Stimulated activated CD8-positive, alpha-beta memory T cell treated with anti-CD3 and anti-CD28 coated beads, Interleukin-7, amount 100 ng/mL, for 1 hour (primary cell): ENCODE data around the gene ADAMTSL3.

Experiments
- DNase-seq, 2 donors: peaks; one replicate each; pipeline ENCODE4 v3.0.0-alpha.2; 2020; ENCODE audit warnings: low read depth in 2 of 2

Gene ADAMTSL3

GRCh38 chr15:83886321-83886720 is 232.4 kb downstream of the ADAMTSL3 start:
- DNase-seq: no peak

GRCh38 chr15:83887404-83887803 is 233.5 kb downstream of the ADAMTSL3 start:
- no peak for DNase-seq

DNA sequence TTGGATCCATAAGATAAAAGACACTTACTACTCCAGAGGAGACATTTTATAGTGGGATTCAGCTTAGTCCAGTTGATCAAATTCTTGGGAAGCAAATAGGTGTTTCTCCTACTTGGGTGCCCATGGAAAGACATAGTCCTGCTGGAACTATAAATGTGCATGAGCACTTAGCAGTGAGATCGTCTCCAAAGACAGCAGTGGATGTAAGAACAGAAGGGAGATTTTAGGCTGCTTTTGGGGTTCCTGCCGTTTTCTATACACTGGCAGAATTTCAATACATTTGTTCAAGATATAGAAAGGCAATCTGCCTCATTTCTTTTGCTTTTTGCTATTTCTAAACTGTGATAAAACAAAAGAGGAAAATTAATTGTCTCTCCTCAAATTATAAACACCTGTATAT is 234.0 kb downstream of the ADAMTSL3 start:
- DNase-seq: no peak

DNA sequence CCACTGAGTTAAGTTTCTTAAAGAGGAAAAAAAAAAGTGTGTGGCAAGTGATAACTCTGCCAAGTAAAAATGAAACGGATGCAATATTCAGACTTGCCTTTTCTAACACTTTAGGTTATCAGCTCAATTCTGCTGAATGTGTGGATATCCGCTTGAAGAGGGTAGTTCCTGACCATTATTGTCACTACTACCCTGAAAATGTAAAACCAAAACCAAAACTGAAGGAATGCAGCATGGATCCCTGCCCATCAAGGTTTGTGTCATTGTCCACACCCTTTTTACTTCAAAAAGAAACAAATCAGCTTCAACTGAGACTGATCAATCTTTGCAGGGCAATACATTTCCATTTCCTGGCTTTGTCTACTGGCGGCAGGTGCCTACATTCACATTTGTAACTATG is 236.1 kb downstream of the ADAMTSL3 start:
- DNase-seq: no peak

DNA sequence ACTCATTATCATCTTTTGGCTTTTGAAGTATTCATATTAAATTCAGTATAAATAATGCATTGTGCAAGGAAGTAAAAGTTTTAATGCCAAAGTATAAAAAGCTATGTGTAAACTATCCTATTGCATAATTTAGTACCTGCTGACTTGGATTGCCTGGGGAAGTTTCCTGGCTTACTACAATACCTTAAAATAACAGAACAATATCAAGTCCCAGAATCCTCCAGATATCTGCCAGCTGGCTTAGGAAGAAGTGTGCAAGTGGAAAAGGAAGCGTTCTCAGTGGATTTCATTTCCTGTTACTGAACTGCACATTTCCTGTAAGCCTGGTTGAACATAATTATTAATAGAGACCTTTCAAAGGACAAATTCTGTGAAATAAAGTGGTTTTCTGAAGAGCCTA is 236.7 kb downstream of the ADAMTSL3 start:
- no peak for DNase-seq

DNA sequence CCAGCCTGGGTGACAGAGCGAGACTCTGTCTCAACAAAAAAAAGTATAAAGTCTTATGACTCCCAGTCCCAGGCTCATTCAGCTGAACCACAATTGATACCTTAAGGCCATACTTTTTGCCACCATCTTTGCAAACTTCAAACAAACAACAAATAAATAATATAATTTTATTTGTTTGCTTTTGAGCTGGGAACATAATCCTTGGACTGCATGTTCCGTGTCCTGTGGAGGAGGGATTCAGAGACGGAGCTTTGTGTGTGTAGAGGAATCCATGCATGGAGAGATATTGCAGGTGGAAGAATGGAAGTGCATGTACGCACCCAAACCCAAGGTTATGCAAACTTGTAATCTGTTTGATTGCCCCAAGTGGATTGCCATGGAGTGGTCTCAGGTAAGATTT is 238.6 kb downstream of the ADAMTSL3 start:
- DNase-seq: no peak

DNA sequence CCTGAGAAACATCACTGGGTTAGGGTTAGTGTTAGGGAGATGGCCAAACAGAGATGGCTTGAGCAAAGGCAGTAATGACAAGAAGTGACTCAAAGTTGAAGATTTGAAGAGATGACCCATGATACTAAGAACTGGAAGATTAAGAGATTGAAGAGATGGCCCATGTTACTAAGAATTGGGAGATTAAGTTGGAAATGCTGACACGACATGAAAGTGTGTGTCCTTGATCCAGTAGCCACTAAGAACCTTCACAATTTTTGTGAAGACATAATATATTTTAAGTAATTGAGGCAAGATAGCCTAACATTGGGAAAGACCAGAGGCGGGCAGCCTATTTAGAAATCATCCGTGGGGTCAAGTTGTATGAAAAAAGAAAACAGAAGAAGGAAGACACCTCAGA is 239.4 kb downstream of the ADAMTSL3 start:
- DNase-seq: no peak

GRCh38 chr15:83897037-83897436 is 243.1 kb downstream of the ADAMTSL3 start:
- no peak for DNase-seq

DNA sequence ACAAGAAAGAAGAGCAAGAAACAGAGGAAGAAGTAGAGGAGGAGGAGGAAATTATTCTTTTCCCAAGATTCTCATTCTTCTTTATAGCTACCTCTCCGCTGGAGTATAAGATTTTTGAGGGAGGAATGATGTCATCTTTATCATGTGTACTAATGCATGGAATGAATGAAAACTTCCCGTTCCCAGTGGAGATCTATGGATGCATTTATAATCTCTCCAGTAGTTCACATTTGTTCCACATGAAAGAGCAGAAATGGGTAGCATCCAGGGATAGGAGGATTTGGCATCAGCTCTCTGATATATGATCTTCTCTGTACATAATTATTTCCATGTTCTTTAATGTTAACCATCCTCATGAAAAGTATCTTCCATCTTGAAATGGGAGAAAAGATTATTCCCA is 244.4 kb downstream of the ADAMTSL3 start:
- no peak for DNase-seq

- DNase-seq: no peak
Measured at GRCh38 chr15:83899670-83900069, 245.7 kb downstream of the ADAMTSL3 start.

DNA sequence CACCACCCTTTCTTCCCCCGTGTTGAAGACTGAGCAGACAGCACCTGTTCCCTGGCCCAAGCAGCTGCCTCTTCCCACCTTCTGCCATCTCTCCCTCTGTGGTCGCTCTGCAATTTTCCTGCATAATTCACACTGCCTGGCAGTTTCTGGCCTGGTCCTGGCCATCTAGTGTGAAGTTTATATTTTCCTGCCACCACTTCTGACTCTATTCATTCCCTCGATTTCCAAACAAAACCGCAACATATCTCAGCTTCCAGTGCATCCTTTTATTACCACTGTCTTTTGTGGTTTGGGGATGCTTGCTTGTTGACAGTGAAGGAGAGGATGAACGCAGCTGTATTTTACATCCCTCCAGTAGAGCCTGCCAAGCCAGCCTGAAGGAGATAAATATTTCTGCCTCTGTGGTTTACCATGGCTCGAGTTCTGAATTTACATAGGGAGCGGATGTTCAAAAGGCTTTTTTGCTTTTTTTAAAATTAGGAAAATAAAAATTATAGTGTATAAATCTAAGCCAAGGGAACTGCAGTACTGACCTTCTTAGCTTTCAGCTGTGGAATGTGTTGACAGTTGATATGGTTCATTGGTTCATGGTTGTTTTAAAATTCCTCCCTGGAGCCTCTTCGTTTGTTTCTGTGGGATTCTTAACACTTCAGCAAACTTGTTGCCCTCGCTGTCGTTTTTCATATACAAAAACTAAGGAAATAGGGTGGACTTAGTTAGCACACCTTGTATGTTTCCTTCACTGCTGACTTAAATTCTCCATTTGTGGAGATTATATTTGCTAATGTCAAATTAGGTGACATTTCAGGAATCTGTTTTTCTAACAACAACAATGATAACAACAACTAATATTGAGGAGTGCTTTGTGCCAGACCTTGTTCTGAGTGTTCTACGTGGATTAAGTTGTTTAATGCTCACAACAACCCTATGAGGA is 250.5 kb downstream of the ADAMTSL3 start:
- no peak for DNase-seq

DNA sequence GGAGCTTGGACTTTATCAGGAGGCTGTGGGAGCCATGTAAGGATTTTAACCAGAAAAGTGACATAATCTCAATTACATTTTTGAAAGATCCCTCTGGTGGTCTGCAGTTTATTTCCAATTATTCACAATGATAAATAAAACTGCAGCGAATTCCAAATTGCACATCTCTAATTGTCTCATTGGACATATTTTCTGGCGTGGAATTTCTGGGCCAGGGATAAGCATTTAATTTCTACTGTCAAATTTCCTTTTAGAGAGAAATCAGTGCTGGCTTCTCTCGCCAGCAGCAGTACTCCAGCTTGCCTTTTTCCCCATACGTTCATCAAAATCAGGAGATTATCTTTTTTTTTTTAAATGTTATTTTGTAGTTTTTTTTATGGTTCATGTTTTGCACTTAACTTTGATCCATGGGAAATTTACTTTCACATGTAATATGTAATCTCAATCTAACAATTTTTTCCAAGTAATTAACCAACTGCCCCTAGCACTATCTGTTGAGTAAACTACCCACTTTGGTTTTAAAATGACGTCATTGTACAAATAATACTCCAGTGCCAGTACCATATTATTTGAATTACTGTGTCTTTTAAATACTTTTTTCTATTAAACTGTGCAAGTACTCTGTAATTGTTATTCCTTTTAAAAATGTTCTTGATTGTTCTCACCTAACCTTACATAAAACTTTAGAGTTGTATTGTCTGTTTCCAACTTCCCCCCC is 251.8 kb downstream of the ADAMTSL3 start:
- no peak for DNase-seq

GRCh38 chr15:83911345-83911744 is 257.4 kb downstream of the ADAMTSL3 start:
- DNase-seq: no peak

DNA sequence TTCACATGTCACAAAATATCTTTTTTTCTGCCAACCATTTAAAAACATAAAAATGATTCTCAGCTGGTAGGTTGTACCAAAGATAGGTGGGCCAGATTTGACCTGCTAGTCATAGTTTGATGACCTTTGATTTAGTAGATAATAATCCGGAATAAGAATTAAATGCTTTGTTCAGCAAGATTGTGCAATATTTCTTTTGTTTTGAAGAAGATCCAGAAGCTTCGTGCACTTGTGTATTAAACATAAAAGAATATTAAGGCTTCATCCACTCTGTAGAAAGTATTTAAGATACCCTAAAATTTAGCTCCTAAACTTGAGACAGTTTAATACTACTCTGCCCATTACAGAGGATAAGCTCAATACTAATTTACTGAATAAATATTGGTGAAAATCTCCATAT is 258.4 kb downstream of the ADAMTSL3 start:
- no peak for DNase-seq

DNA sequence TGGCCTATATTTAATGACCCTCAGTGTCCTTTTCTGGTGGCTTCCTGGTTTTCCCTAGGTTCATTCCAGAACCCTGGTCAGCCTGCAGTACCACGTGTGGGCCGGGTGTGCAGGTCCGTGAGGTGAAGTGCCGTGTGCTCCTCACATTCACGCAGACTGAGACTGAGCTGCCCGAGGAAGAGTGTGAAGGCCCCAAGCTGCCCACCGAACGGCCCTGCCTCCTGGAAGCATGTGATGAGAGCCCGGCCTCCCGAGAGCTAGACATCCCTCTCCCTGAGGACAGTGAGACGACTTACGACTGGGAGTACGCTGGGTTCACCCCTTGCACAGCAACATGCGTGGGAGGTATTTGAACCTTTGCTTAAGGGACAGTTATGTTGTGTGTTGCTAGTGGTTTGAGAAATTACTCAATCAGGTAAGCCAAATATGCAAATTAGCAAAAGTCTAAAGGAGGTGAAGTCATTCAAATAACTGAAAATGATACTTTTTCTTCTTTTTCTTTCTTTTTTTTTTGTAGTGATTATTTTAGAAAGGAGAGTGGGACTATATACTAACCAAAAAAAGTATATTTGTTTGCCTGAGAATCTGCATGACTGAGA is 259.2 kb downstream of the ADAMTSL3 start:
- DNase-seq: no peak

GRCh38 chr15:83914906-83915305 is 261.0 kb downstream of the ADAMTSL3 start:
- no peak for DNase-seq

DNA sequence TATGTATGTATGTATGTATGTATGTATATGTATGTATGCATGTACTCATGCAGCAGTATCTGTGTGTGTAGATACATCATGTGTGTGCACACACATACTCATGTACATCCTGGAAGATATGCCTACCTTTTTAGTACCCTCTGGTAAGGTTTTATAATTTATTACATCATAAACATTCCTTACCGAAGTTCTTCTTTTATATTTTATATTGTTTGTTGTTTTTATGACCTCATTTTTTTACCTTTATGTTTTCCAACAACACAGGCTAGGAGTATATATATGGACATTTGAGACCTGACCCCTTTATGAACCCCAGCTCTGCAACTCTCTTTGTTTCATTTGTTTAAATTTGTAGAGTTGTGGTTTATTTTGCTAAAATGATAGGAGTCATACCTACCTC is 263.5 kb downstream of the ADAMTSL3 start:
- DNase-seq: no peak

GRCh38 chr15:83918011-83918410 is 264.1 kb downstream of the ADAMTSL3 start:
- no peak for DNase-seq

DNA sequence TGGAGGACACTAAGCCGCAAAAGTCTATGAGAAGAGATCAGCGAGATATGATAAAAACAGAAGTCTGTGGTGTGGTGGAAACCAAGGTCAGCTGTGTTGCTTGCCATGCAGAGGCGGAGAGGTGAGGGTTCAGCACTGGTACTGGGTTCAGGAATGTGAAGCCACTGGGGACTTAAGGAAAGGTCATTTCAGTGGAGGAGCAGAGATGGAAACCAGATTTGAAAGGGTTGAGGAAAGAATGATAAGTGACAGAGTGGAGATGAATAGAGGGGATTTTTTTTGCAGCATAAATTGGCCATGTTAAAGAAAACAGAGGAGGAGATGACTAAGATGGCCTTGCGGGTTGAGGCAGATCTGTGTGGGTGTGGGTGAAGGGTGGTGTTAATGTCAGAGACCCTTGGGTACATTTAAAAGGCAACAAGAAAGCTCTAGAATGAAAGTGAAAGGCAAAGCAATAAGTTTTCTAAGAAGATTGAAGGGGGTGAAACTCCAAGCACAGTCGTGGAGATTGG is 265.5 kb downstream of the ADAMTSL3 start:
- no peak for DNase-seq

- no peak for DNase-seq
Measured at GRCh38 chr15:83919978-83920510, 266.1 kb downstream of the ADAMTSL3 start.

GRCh38 chr15:83922649-83923294 is 268.8 kb downstream of the ADAMTSL3 start:
- DNase-seq: no peak

DNA sequence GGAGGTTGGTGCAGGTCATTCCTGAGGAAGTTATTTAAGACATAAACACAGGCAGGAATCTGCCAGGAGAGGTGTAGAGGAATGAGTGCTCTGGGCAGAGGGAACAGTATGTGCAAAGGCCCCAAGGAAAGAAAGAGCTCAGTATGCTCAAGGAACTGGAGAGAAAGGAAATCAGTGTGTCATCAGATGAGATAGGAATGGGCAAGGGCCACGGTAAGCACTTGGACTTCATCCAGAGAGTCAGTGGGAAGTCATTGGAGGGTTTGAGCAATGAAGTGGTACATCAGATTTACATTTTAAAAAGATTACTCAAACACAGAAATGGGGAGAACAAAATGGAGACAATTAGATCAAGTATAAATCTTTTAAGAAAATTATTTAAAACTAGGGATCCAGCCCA is 272.2 kb downstream of the ADAMTSL3 start:
- DNase-seq: no peak
